Measurements from ENCODE around the gene ABLIM3. TPM values are rescaled to one million over a fixed set of nuclear protein-coding genes. Genes with fewer than 3 reads are reported as not detected.

The ABLIM3 gene
- total and polyA plus RNA-seq, 9 of the 15 experiments (the other 6 are each of a cell fraction or from before 2014, with no cell fraction given): 0.03 to 0.38 (median 0.11) TPM

GRCh38 chr5:149220750-149221149, 79.5 kb downstream of the ABLIM3 start:
- no peaks in the 10 kb centered on the region for H3K79me2 ChIP-seq (ENCODE audit: control insufficient read depth, insufficient read depth, low read length)
- DNase-seq (ENCODE audit: extremely low read depth in 1 of 4, low spot score in 3 of 4) (no peak), ATAC-seq (no peak), FAIRE-seq (no peak)
- no peak overlapping the region for H3K27ac ChIP-seq (ENCODE audit: extremely low read depth, low read depth, low read length)
- no peaks in the 10 kb centered on the region for H3K36me3 ChIP-seq (ENCODE audit: control insufficient read depth, insufficient read depth, low read length)
- no peaks in the 10 kb centered on the region for H3K9me3 ChIP-seq (replicated peaks; ENCODE audit: control insufficient read depth, insufficient read depth, low read depth, low read length)
- no peak overlapping the region for H3K4me3 ChIP-seq
- no peaks in the 10 kb centered on the region for H3K4me1 ChIP-seq (replicated peaks in 1 of 2; ENCODE audit: control insufficient read depth in 2 of 2, insufficient read depth in 2 of 2, low read length in 2 of 2)
- no TSS peak for BruUV-seq (replicated peaks)
- ChIA-PET CTCF (ENCODE audit: low intra/inter-chr PET ratio) (no interaction called here), POLR2A (no interaction called here)
- no peak overlapping the region for H2AFZ ChIP-seq (ENCODE audit: low read depth, low read length)
- H3K9me1 ChIP-seq (ENCODE audit: control insufficient read depth, insufficient read depth, low read length): no peaks in the 10 kb centered on the region
- intact Hi-C loops (cut with micrococcal nuclease) (no loop called here), in situ Hi-C loops (cut with MboI) (no loop called here)
- H3K4me2 ChIP-seq (ENCODE audit: insufficient read depth, low read length): no peak overlapping the region
- no peaks in the 10 kb centered on the region for H4K20me1 ChIP-seq (replicated peaks; ENCODE audit: control insufficient read depth, insufficient read depth, low read length)
- WGBS (ENCODE audit: insufficient coverage, low coverage, missing lambda C conversion rate): 0% methylated on average over 2 of the region's 2 CpGs
- no peak overlapping the region for H3K9ac ChIP-seq (ENCODE audit: insufficient read depth in 1 of 2, low read depth in 2 of 2, low read length in 2 of 2)
- peaks cover 2 to 18% of the 10 kb centered on the region in 2 experiments; a peak in 3 of 5 replicates for H3K27me3 ChIP-seq (ENCODE audit: control insufficient read depth in 2 of 2, insufficient read depth in 2 of 2, low read length in 2 of 2)
- TF ChIP-seq MED1 (CRISPR knock-in tag; IDR thresholded peaks at IDR 0.05; ENCODE audit: borderline replicate concordance) (no peak), RFX7 (CRISPR knock-in tag; IDR thresholded peaks at IDR 0.05) (no peak), ZNF217 (CRISPR knock-in tag; IDR thresholded peaks at IDR 0.05) (no peak), ZNF436 (CRISPR knock-in tag; IDR thresholded peaks at IDR 0.05) (no peak), ZFP91 (CRISPR knock-in tag; IDR thresholded peaks at IDR 0.05) (no peak), ETV5 (CRISPR knock-in tag; IDR thresholded peaks at IDR 0.05; ENCODE audit: low read depth) (no peak), JUNB (CRISPR knock-in tag; conservative IDR thresholded peaks at IDR 0.05) (no peak), POLR2G (IDR thresholded peaks at IDR 0.05; ENCODE audit: low read depth, low read length) (no peak), SFPQ (IDR thresholded peaks at IDR 0.05; ENCODE audit: low read depth, low read length) (no peak), E2F1 (CRISPR knock-in tag; IDR thresholded peaks at IDR 0.05) (no peak), PREB (CRISPR knock-in tag; IDR thresholded peaks at IDR 0.05) (no peak), ZSCAN29 (IDR thresholded peaks at IDR 0.05) (no peak), PRMT5 (CRISPR knock-in tag; IDR thresholded peaks at IDR 0.05) (no peak), ELK1 (CRISPR knock-in tag; IDR thresholded peaks at IDR 0.05) (no peak), ZNF780A (CRISPR knock-in tag; IDR thresholded peaks at IDR 0.05) (no peak), GABPB2 (CRISPR knock-in tag; conservative IDR thresholded peaks at IDR 0.05) (no peak), TEAD4 (IDR thresholded peaks at IDR 0.05; ENCODE audit: low read length) (no peak), TEAD4 (CRISPR knock-in tag; IDR thresholded peaks at IDR 0.05; ENCODE audit: borderline replicate concordance) (no peak)

All from K562 (cell line).